ENCODE data around the gene TRIM65. TPM values are rescaled to one million over a fixed set of nuclear protein-coding genes. Genes with fewer than 3 reads are reported as not detected.

Gene TRIM65
- total RNA-seq, 1 donor from 2014 or later: 15.4 TPM

GRCh38 chr17:75902406-75902805 is 5.7 kb upstream of the TRIM65 start:
- DNase-seq (ENCODE audit: low read depth): no peak
- Histone ChIP-seq H3K27ac (ENCODE audit: low read depth, low read length) (no peak overlapping the region), H3K4me3 (ENCODE audit: insufficient read depth, low read depth, low read length) (no peak overlapping the region), H3K4me1 (ENCODE audit: insufficient read depth, low read length) (peaks cover 5% of the 10 kb centered on the region), H2AFZ (ENCODE audit: low read depth, low read length) (no peak overlapping the region), H3K36me3 (ENCODE audit: insufficient read depth, low read length) (peaks cover 14% of the 10 kb centered on the region), H3K9ac (ENCODE audit: low read length) (no peak overlapping the region), H3K79me2 (ENCODE audit: insufficient read depth, low read length) (peaks cover 16% of the 10 kb centered on the region), H3K27me3 (ENCODE audit: insufficient read depth, low read length) (no peaks in the 10 kb centered on the region), H3K4me2 (ENCODE audit: low read length) (no peak overlapping the region), H4K20me1 (ENCODE audit: insufficient read depth, low read length) (peaks cover 6% of the 10 kb centered on the region), H3K9me3 (ENCODE audit: insufficient read depth, low read depth, low read length) (no peaks in the 10 kb centered on the region)
- Mint-ChIP-seq H3K27me3 (ENCODE audit: low read depth, unreplicated experiment) (no peaks in the 10 kb centered on the region), H3K27ac (ENCODE audit: unreplicated experiment) (no peak overlapping the region), H3K4me1 (ENCODE audit: low read depth, unreplicated experiment) (peaks cover 1% of the 10 kb centered on the region), H3K9me3 (ENCODE audit: unreplicated experiment) (no peaks in the 10 kb centered on the region), H3K4me3 (ENCODE audit: unreplicated experiment) (no peak overlapping the region), H3K36me3 (ENCODE audit: low read depth, unreplicated experiment) (no peaks in the 10 kb centered on the region)
- no peak for FAIRE-seq
- TF ChIP-seq, protein P1, sequence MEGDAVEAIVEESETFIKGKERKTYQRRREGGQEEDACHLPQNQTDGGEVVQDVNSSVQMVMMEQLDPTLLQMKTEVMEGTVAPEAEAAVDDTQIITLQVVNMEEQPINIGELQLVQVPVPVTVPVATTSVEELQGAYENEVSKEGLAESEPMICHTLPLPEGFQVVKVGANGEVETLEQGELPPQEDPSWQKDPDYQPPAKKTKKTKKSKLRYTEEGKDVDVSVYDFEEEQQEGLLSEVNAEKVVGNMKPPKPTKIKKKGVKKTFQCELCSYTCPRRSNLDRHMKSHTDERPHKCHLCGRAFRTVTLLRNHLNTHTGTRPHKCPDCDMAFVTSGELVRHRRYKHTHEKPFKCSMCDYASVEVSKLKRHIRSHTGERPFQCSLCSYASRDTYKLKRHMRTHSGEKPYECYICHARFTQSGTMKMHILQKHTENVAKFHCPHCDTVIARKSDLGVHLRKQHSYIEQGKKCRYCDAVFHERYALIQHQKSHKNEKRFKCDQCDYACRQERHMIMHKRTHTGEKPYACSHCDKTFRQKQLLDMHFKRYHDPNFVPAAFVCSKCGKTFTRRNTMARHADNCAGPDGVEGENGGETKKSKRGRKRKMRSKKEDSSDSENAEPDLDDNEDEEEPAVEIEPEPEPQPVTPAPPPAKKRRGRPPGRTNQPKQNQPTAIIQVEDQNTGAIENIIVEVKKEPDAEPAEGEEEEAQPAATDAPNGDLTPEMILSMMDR (IDR thresholded peaks at IDR 0.05; ENCODE audit: insufficient read depth, low read depth, low read length): no peak
- TF ChIP-seq EZH2 (IDR thresholded peaks at IDR 0.05; ENCODE audit: insufficient read depth, low read length): no peak

GRCh38 chr17:75901727-75902126 is 5.0 kb upstream of the TRIM65 start:
- no peak overlapping the region for H2AFZ ChIP-seq (ENCODE audit: low read depth, low read length)
- no peaks in the 10 kb centered on the region for H3K27me3 Mint-ChIP-seq (ENCODE audit: low read depth, unreplicated experiment)
- no peak overlapping the region for H3K4me2 ChIP-seq (ENCODE audit: low read length)
- H3K27ac ChIP-seq (ENCODE audit: low read depth, low read length): no peak overlapping the region
- H3K36me3 Mint-ChIP-seq (ENCODE audit: low read depth, unreplicated experiment): no peaks in the 10 kb centered on the region
- no peaks in the 10 kb centered on the region for H3K27me3 ChIP-seq (ENCODE audit: insufficient read depth, low read length)
- no peak overlapping the region for H3K4me3 Mint-ChIP-seq (ENCODE audit: unreplicated experiment)
- DNase-seq (ENCODE audit: low read depth) (no peak), FAIRE-seq (no peak)
- no peak for TF ChIP-seq EZH2 (IDR thresholded peaks at IDR 0.05; ENCODE audit: insufficient read depth, low read length)
- TF ChIP-seq, protein P1 (IDR thresholded peaks at IDR 0.05; ENCODE audit: insufficient read depth, low read depth, low read length): no peak
- peaks cover 16% of the 10 kb centered on the region for H3K79me2 ChIP-seq (ENCODE audit: insufficient read depth, low read length)
- no peak overlapping the region for H3K9ac ChIP-seq (ENCODE audit: low read length)
- H3K36me3 ChIP-seq (ENCODE audit: insufficient read depth, low read length): peaks cover 14% of the 10 kb centered on the region
- H3K9me3 ChIP-seq (ENCODE audit: insufficient read depth, low read depth, low read length): no peaks in the 10 kb centered on the region
- peaks cover 1% of the 10 kb centered on the region for H3K4me1 Mint-ChIP-seq (ENCODE audit: low read depth, unreplicated experiment)
- no peak overlapping the region for H3K4me3 ChIP-seq (ENCODE audit: insufficient read depth, low read depth, low read length)
- no peaks in the 10 kb centered on the region for H3K9me3 Mint-ChIP-seq (ENCODE audit: unreplicated experiment)
- peaks cover 6% of the 10 kb centered on the region for H4K20me1 ChIP-seq (ENCODE audit: insufficient read depth, low read length)
- peaks cover 8% of the 10 kb centered on the region for H3K4me1 ChIP-seq (ENCODE audit: insufficient read depth, low read length)
- H3K27ac Mint-ChIP-seq (ENCODE audit: unreplicated experiment): no peak overlapping the region

- Histone ChIP-seq H3K36me3 (ENCODE audit: insufficient read depth, low read length) (peaks cover 14% of the 10 kb centered on the region), H4K20me1 (ENCODE audit: insufficient read depth, low read length) (peaks cover 6% of the 10 kb centered on the region), H3K9me3 (ENCODE audit: insufficient read depth, low read depth, low read length) (no peaks in the 10 kb centered on the region), H3K79me2 (ENCODE audit: insufficient read depth, low read length) (peaks cover 17% of the 10 kb centered on the region), H3K27ac (ENCODE audit: low read depth, low read length) (no peak overlapping the region), H3K4me1 (ENCODE audit: insufficient read depth, low read length) (peaks cover 8% of the 10 kb centered on the region), H3K27me3 (ENCODE audit: insufficient read depth, low read length) (no peaks in the 10 kb centered on the region), H3K4me2 (ENCODE audit: low read length) (no peak overlapping the region), H3K9ac (ENCODE audit: low read length) (no peak overlapping the region), H3K4me3 (ENCODE audit: insufficient read depth, low read depth, low read length) (no peak overlapping the region), H2AFZ (ENCODE audit: low read depth, low read length) (no peak overlapping the region)
- FAIRE-seq: no peak
- no peak overlapping the region for H3K4me3 Mint-ChIP-seq (ENCODE audit: unreplicated experiment)
- TF ChIP-seq EZH2 (IDR thresholded peaks at IDR 0.05; ENCODE audit: insufficient read depth, low read length): no peak
- TF ChIP-seq, protein P1 (IDR thresholded peaks at IDR 0.05; ENCODE audit: insufficient read depth, low read depth, low read length): no peak
- H3K36me3 Mint-ChIP-seq (ENCODE audit: low read depth, unreplicated experiment): no peaks in the 10 kb centered on the region
- no peak overlapping the region for H3K27ac Mint-ChIP-seq (ENCODE audit: unreplicated experiment)
- no peaks in the 10 kb centered on the region for H3K9me3 Mint-ChIP-seq (ENCODE audit: unreplicated experiment)
- peaks cover 1% of the 10 kb centered on the region for H3K4me1 Mint-ChIP-seq (ENCODE audit: low read depth, unreplicated experiment)
- no peak for DNase-seq (ENCODE audit: low read depth)
- H3K27me3 Mint-ChIP-seq (ENCODE audit: low read depth, unreplicated experiment): no peaks in the 10 kb centered on the region
Measured at GRCh38 chr17:75900691-75901533, 4.2 kb upstream of the TRIM65 start.

Data from astrocyte (in vitro differentiated cells and primary cell).